ENCODE data around the gene SBSN. TPM values are rescaled to one million over a fixed set of nuclear protein-coding genes. Genes with fewer than 3 reads are reported as not detected.
A peak's percentile ranks its signal among the peaks of the same experiment; 100 is the strongest.

Gene SBSN
- total RNA-seq, 1 donor: 4.1 TPM

DNA sequence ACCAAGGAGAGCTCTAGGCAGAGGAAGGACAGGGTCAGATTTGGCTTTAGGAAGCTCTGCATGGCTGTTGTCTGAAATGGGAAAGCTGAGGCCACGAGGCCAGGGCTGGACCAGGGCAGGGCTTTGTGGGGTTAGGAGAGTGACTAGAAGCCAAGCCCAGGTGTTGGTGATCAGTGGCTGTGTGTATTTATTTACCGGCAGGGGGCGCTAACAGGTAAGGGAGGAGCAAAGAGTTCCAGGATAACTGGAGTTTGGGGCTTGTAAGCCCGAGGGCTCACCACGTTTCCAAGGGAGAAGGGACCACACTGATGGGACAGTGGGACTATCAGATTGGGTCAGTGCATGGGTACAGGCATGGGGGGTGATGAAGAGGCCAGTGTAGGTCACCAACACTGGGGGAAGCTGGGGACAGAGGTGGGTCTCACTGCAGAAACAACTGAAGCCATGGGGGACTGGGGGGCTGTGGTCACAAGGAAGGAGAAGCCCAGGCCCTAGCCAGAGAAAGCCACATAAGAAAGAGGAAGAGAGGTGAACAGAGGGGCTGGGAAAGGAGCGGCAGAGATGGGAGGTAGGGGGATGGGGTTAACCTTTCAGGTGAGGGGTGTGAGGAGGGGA is 21.2 kb upstream of the SBSN start:
- DNase-seq (ENCODE audit: low read depth): peak; percentile 67
- TF ChIP-seq, protein P1, sequence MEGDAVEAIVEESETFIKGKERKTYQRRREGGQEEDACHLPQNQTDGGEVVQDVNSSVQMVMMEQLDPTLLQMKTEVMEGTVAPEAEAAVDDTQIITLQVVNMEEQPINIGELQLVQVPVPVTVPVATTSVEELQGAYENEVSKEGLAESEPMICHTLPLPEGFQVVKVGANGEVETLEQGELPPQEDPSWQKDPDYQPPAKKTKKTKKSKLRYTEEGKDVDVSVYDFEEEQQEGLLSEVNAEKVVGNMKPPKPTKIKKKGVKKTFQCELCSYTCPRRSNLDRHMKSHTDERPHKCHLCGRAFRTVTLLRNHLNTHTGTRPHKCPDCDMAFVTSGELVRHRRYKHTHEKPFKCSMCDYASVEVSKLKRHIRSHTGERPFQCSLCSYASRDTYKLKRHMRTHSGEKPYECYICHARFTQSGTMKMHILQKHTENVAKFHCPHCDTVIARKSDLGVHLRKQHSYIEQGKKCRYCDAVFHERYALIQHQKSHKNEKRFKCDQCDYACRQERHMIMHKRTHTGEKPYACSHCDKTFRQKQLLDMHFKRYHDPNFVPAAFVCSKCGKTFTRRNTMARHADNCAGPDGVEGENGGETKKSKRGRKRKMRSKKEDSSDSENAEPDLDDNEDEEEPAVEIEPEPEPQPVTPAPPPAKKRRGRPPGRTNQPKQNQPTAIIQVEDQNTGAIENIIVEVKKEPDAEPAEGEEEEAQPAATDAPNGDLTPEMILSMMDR (IDR thresholded peaks at IDR 0.05; ENCODE audit: insufficient read depth, low read length): peak; percentile 74

DNA sequence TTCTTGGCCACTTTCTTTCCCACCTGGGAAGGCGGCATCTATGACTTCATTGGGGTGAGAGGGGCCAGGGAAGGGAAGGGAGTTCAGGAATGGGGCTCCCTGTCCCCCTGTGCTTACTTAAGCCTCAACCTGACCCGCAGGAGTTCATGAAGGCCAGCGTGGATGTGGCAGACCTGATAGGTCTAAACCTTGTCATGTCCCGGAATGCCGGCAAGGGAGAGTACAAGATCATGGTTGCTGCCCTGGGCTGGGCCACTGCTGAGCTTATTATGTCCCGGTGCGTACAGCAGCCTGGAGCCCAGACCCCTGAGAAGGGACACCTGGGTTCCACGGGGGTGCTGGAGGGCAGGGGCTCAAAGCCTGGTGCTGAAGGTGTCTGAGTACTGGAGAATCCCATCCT is 18.4 kb upstream of the SBSN start:
- peak overlapping the region; percentile 90 for H3K4me3 ChIP-seq (ENCODE audit: low read depth, low read length)
- DNase-seq (ENCODE audit: low read depth): no peak

More for the DNA sequence above, 21.2 kb upstream of the SBSN start:
- H3K4me3 ChIP-seq (ENCODE audit: low read depth, low read length): no peak overlapping the region

DNA sequence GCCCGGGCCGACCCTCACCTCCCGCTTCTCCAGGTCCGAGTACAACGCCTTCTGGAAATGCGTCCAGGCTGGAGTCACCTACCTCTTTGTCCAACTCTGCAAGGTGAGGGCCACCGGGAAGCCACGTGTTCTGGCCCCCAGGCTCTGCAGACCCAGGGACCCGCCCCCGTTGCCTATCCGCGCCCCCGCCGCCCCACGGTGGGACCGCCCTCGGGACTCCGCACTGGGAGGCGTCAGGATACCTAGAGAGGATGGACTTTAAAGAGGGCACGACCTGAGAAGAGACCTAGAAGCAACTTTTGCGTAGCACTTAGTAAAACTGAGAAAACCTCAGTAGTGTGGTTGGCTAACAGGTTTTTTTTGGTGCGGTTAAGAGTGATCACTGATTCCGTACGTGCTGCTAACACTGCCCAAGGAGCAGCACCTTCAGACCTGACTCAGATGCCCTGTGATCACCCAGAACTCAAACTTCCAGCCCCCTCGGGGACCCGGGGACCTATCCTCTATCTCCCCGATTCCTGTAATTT is 17.8 kb upstream of the SBSN start:
- peak overlapping the region; percentile 90 for H3K4me3 ChIP-seq (ENCODE audit: low read depth, low read length)
- TF ChIP-seq, protein P1 (IDR thresholded peaks at IDR 0.05; ENCODE audit: insufficient read depth, low read length): no peak
- no peak for DNase-seq (ENCODE audit: low read depth)

More for the DNA sequence above, 18.4 kb upstream of the SBSN start:
- TF ChIP-seq, protein P1 (IDR thresholded peaks at IDR 0.05; ENCODE audit: insufficient read depth, low read length): no peak

DNA sequence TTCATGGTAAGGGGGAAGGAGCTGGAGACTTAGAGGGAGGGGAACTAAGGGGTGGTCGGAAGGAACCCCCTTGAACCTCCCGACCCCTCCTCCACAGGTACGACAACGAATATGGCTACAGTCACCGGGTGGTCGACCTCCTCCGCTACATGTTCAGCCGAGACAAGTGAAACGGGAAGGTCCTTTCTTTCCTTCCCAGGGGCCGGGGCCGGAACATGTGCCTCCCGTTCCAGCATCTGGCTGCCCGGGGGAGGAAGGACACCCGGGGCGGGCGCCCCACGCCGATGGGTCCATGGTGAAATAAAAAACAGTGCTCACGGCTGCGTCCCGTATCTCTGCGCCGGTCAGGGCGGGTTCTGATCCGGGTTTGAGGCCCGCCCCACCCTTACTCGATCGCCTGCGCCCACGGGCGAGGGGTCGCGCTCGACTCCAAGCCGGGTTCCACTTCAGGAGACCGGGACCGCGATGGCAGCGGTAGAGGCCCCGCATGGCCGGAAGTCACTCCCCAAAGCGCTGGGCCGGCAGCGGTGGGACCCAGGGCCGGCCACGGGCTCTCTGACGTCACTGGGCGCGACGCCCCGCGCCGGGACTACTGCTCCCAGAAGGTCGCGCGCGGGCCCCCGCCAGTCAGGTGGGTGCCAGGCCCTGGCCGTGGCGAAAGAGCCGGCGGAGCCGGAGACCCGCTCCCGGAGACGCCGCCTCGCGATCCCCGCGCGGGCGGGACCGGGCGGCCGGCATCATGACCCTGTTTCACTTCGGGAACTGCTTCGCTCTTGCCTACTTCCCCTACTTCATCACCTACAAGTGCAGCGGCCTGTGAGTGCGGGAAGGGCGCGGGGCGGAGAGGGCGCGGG is 17.1 kb upstream of the SBSN start, which contains the start of gene TMEM147:
Gene TMEM147 (plus strand): TSS at position 626 of the 854 bp plus-strand sequence. CDS start 114 bp downstream, at position 740.
- peak; percentile 75 for DNase-seq (ENCODE audit: low read depth)
- H3K4me3 ChIP-seq (ENCODE audit: low read depth, low read length): peak within 1 kb of the TSS; percentile 90
- TF ChIP-seq, protein P1 (IDR thresholded peaks at IDR 0.05; ENCODE audit: insufficient read depth, low read length): no peak

DNA sequence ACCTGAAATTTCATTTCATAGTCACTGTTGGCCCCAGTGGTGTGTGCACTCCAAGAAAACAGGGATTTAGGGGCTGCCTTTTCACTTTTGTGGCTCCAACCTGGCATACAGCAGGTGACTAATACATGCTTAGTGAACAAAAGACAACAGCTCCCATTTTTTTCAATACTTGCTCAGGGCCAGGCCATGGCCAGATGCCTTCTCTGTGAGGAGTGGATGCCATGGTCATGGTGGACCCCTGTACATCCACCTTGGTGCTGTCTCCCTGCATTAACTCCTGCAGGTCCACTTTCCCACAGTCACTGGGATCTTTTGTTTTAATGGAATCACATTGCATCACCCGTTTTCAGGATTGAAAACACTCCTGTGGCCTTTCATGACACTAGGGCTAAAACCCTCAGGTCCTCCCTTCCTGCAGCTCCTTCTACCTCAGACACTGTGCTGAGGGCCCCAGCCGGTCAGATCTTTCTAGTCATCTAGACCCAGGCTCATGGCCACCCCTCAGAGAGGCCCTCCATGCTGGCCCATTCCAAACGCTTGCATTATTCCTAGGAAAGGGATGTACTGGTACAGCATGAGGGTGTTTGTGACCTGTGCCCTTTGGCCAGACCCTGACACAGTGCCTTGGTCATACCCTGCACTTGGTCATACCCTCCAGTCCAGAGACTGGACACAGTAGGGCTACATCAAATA is 16.1 kb upstream of the SBSN start:
- TF ChIP-seq, protein P1 (IDR thresholded peaks at IDR 0.05; ENCODE audit: insufficient read depth, low read length): no peak
- no peak for DNase-seq (ENCODE audit: low read depth)
- peak overlapping the region; percentile 90 for H3K4me3 ChIP-seq (ENCODE audit: low read depth, low read length)

DNA sequence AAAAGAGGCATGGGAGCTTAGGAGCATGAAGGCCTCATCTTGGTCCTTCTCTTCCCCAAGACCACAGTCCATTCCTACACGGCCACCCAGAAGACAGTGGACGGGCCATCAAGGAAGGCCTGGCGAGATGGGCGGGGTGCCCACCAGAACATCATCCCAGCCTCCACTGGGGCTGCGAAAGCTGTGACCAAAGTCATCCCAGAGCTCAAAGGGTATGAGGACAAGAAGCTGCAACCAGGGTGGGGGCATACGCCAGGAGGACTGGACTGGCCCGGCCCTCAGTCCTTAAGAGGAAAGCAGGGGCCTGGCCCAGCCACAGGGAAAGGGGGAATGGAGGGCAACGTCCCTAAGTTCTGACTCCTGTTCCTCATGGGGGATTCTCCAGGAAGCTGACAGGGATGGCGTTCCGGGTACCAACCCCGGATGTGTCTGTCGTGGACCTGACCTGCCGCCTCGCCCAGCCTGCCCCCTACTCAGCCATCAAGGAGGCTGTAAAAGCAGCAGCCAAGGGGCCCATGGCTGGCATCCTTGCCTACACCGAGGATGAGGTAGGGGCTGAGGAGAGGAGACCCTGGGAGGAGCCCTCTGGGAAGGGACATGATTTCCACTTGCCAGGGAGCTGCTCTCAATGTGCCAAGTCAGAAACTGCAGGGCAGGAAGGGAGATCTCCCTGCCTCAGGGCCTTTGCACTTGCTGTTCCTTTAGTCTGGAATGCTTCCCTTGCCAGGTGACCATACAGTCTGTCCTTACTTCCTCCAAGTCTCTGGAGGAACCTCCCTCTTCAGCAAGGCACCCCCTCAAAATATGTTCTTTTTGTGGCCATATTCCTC is 15.4 kb upstream of the SBSN start:
- TF ChIP-seq, protein P1 (IDR thresholded peaks at IDR 0.05; ENCODE audit: insufficient read depth, low read length): no peak
- no peak for DNase-seq (ENCODE audit: low read depth)
- H3K4me3 ChIP-seq (ENCODE audit: low read depth, low read length): no peak overlapping the region

Data from fibroblast of the aortic adventitia (primary cell).